Measurements from ENCODE around the gene LIMK2.
"Not testable (repeated sequence)": the region's sequence is repeated elsewhere in the genome, so short reads cannot be mapped to it uniquely, and the experiment has no call there.

The LIMK2 gene

GRCh38 chr22:31290494-31291471 is 78.7 kb downstream of the LIMK2 start:
- peak; percentile 87 for DNase-seq (ENCODE audit: low read depth)

GRCh38 chr22:31291481-31292235 is 79.6 kb downstream of the LIMK2 start:
- DNase-seq (ENCODE audit: low read depth), result no peak

GRCh38 chr22:31292236-31292989 is 80.3 kb downstream of the LIMK2 start, which contains the start of gene PIK3IP1:
PIK3IP1 (minus strand) TSS chr22:31292488; CDS start chr22:31292344, 144 bp downstream.
- DNase-seq (ENCODE audit: low read depth), result peak; percentile 80

GRCh38 chr22:31295360-31295759 is 83.3 kb downstream of the LIMK2 start:
- no peak for DNase-seq (ENCODE audit: low read depth)

- DNase-seq (ENCODE audit: low read depth), result peak; percentile 53
Measured at GRCh38 chr22:31295831-31296657, 83.9 kb downstream of the LIMK2 start.

GRCh38 chr22:31300896-31301295 is 88.8 kb downstream of the LIMK2 start:
- no peak for DNase-seq (ENCODE audit: low read depth)

GRCh38 chr22:31302006-31302405 is 89.9 kb downstream of the LIMK2 start:
- no peak for DNase-seq (ENCODE audit: low read depth)

- no peak for DNase-seq (ENCODE audit: low read depth)
Measured at GRCh38 chr22:31302537-31302936, 90.4 kb downstream of the LIMK2 start.

GRCh38 chr22:31305194-31305593 is 93.1 kb downstream of the LIMK2 start:
- DNase-seq (ENCODE audit: low read depth), result no peak

GRCh38 chr22:31308181-31308580 is 96.1 kb downstream of the LIMK2 start:
- no peak for DNase-seq (ENCODE audit: low read depth)

GRCh38 chr22:31313366-31314147 is 101.5 kb downstream of the LIMK2 start:
- DNase-seq (ENCODE audit: low read depth), result peak; percentile 48

- DNase-seq (ENCODE audit: low read depth), result not testable (repeated sequence)
Measured at GRCh38 chr22:31314220-31314619, 102.1 kb downstream of the LIMK2 start.

GRCh38 chr22:31321421-31321820 is 109.3 kb downstream of the LIMK2 start:
- no peak for DNase-seq (ENCODE audit: low read depth)

GRCh38 chr22:31323578-31324550 is 111.8 kb downstream of the LIMK2 start:
- no peak for DNase-seq (ENCODE audit: low read depth)

- no peak for DNase-seq (ENCODE audit: low read depth)
Measured at GRCh38 chr22:31326877-31327276, 114.8 kb downstream of the LIMK2 start.

- no peak for DNase-seq (ENCODE audit: low read depth)
Measured at GRCh38 chr22:31327806-31328543, 115.9 kb downstream of the LIMK2 start.

- no peak for DNase-seq (ENCODE audit: low read depth)
Measured at GRCh38 chr22:31328544-31328960, 116.5 kb downstream of the LIMK2 start.

GRCh38 chr22:31329029-31329428 is 116.9 kb downstream of the LIMK2 start:
- no peak for DNase-seq (ENCODE audit: low read depth)
